Neuronal stem cell (in vitro differentiated cells): Measurements from ENCODE around the gene AKR1C2.
"Not testable (repeated sequence)": the region's sequence is repeated elsewhere in the genome, so short reads cannot be mapped to it uniquely, and the experiment has no call there.

Experiments used
- DNase-seq: peaks from one replicate; pipeline ENCODE4 v3.0.0-alpha.2; 2013; ENCODE audit warnings: low spot score
- H2AFZ ChIP-seq: one replicate; pipeline ENCODE4 v1.6.1; 2013; ENCODE audit warnings: mild to moderate bottlenecking, low read length, inconsistent platforms
- H2AK5ac ChIP-seq: 2 replicates; pipeline ENCODE4 v1.6.1; 2013; ENCODE audit warnings: low read depth, mild to moderate bottlenecking, inconsistent platforms, low read length, moderate library complexity, mixed read lengths
- H2BK120ac ChIP-seq: 2 replicates; pipeline ENCODE4 v1.6.1; 2013; ENCODE audit warnings: low read depth, mild to moderate bottlenecking, inconsistent platforms, low read length, moderate library complexity, mixed read lengths
- H2BK12ac ChIP-seq: one replicate; pipeline ENCODE4 v1.6.1; 2013; ENCODE audit warnings: low read length, inconsistent platforms
- H2BK15ac ChIP-seq: 2 replicates; pipeline ENCODE4 v1.6.1; 2013; ENCODE audit warnings: mild to moderate bottlenecking, low read length, inconsistent platforms, mixed read lengths
- H2BK5ac ChIP-seq: one replicate; pipeline ENCODE4 v1.6.1; 2013; ENCODE audit warnings: inconsistent platforms, mild to moderate bottlenecking, low read length, moderate library complexity
- H3K14ac ChIP-seq: one replicate; pipeline ENCODE4 v1.6.1; 2013; ENCODE audit warnings: low read length, inconsistent platforms
- H3K18ac ChIP-seq: 2 replicates; pipeline ENCODE4 v1.6.1; 2013; ENCODE audit warnings: low read length, inconsistent platforms
- H3K23ac ChIP-seq: 2 replicates; pipeline ENCODE4 v1.6.1; 2013; ENCODE audit warnings: low read depth, mild to moderate bottlenecking, mixed read lengths, low read length, inconsistent platforms; ENCODE audit not compliant: poor library complexity
- H3K27ac ChIP-seq: replicated peaks from 3 replicates; pipeline ENCODE4 v1.5.1; 2013; ENCODE audit warnings: low read length, inconsistent platforms
- H3K27me3 ChIP-seq, 3 experiments: 2 replicates each; pipeline ENCODE4 v1.6.1; 2013; ENCODE audit warnings: low read length in 3 of 3, mild to moderate bottlenecking in 2 of 3, inconsistent platforms in 1 of 3, low read depth in 1 of 3, mixed read lengths in 1 of 3, moderate library complexity in 1 of 3; ENCODE audit not compliant: control insufficient read depth in 3 of 3, insufficient read depth in 3 of 3
- H3K36me3 ChIP-seq, 2 donors: replicated peaks in 1 of 2; 2 replicates each; pipeline ENCODE4 v1.6.1; 2013; ENCODE audit warnings: low read length in 2 of 2; ENCODE audit not compliant: control insufficient read depth in 2 of 2, insufficient read depth in 2 of 2
- H3K4ac ChIP-seq: 2 replicates; pipeline ENCODE4 v1.6.1; 2013; ENCODE audit warnings: inconsistent platforms, mild to moderate bottlenecking, low read length, moderate library complexity
- H3K4me1 ChIP-seq, 2 donors: 1 replicate in 1 of 2; 2 replicates in 1 of 2; pipeline ENCODE4 v1.6.1; 2013; ENCODE audit warnings: low read length in 2 of 2, low read depth in 1 of 2; ENCODE audit not compliant: control insufficient read depth in 2 of 2, insufficient read depth in 1 of 2
- H3K4me2 ChIP-seq: one replicate; pipeline ENCODE4 v1.6.1; 2013; ENCODE audit warnings: mild to moderate bottlenecking, low read length, inconsistent platforms; ENCODE audit not compliant: insufficient read depth, poor library complexity, severe bottlenecking
- H3K4me3 ChIP-seq, 2 donors: 2 replicates each; pipeline ENCODE4 v1.5.1; 2013; ENCODE audit warnings: low read length in 2 of 2, mild to moderate bottlenecking in 2 of 2, inconsistent platforms in 1 of 2, moderate library complexity in 1 of 2
- H3K79me1 ChIP-seq: one replicate; pipeline ENCODE4 v1.6.1; 2013; ENCODE audit warnings: low read depth, mild to moderate bottlenecking, inconsistent platforms, low read length, moderate library complexity
- H3K9ac ChIP-seq: one replicate; pipeline ENCODE4 v1.6.1; 2013; ENCODE audit warnings: mild to moderate bottlenecking, low read depth, low read length, inconsistent platforms; ENCODE audit not compliant: poor library complexity
- H3K9me3 ChIP-seq, 2 donors: replicated peaks in 1 of 2; 2 replicates each; pipeline versions ENCODE3 to v1.6.1; 2013; ENCODE audit warnings: low read length in 2 of 2, mild to moderate bottlenecking in 2 of 2, inconsistent platforms in 1 of 2, low read depth in 1 of 2, mixed read lengths in 1 of 2, moderate library complexity in 1 of 2; ENCODE audit not compliant: control insufficient read depth in 2 of 2, insufficient read depth in 1 of 2
- H4K8ac ChIP-seq: one replicate; pipeline ENCODE4 v1.6.1; 2013; ENCODE audit warnings: low read depth, mild to moderate bottlenecking, inconsistent platforms, low read length, moderate library complexity
- H4K91ac ChIP-seq: one replicate; pipeline ENCODE4 v1.6.1; 2013; ENCODE audit warnings: low read length, low read depth, mild to moderate bottlenecking, inconsistent platforms; ENCODE audit not compliant: poor library complexity
- WGBS, 2 donors: extraction: QIAGEN DNeasy Blood & Tissue Kit; methylation state at CpG; one replicate each; pipeline ENCODE4 v1.1.7; 2013; ENCODE audit warnings: missing lambda C conversion rate in 2 of 2, mixed read lengths in 1 of 2; ENCODE audit not compliant: insufficient read length in 2 of 2, insufficient replicate concordance in 1 of 2; ENCODE audit errors: extremely low coverage in 2 of 2; 5-methylcytosine and 5-hydroxymethylcytosine counted together

The AKR1C2 gene

DNA sequence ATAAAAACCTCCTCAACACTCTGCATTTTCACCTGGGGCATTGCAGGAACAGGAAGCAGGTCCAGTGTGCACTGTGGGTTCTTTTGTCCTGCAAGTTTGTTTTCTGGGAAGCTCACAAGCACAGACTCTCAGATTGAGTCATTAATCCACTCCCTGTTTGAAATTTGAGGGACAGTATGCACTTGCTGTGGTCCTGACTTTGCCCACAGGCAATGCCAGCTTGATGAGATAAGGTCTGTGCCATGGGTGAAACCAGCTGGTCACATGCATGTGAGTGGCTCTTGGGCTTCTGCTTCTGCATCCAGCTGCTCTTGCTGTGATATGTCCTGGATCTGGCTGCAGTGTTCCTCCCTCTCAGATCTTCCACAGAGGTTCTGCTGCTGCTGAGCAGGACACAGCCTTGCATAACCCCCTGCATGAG, 21.8 kb upstream of the AKR1C2 start:
- not testable (repeated sequence) for H2AFZ ChIP-seq, H2BK120ac ChIP-seq, H3K36me3 ChIP-seq, H3K27me3 ChIP-seq, H4K8ac ChIP-seq, H3K27ac ChIP-seq, H2BK5ac ChIP-seq, H3K23ac ChIP-seq, H2BK12ac ChIP-seq, H3K9ac ChIP-seq, H2AK5ac ChIP-seq, H3K18ac ChIP-seq, H3K4me3 ChIP-seq, H2BK15ac ChIP-seq, H3K4ac ChIP-seq, H3K14ac ChIP-seq, H3K79me1 ChIP-seq, DNase-seq, H3K4me1 ChIP-seq, H4K91ac ChIP-seq, H3K9me3 ChIP-seq, H3K4me2 ChIP-seq

DNA sequence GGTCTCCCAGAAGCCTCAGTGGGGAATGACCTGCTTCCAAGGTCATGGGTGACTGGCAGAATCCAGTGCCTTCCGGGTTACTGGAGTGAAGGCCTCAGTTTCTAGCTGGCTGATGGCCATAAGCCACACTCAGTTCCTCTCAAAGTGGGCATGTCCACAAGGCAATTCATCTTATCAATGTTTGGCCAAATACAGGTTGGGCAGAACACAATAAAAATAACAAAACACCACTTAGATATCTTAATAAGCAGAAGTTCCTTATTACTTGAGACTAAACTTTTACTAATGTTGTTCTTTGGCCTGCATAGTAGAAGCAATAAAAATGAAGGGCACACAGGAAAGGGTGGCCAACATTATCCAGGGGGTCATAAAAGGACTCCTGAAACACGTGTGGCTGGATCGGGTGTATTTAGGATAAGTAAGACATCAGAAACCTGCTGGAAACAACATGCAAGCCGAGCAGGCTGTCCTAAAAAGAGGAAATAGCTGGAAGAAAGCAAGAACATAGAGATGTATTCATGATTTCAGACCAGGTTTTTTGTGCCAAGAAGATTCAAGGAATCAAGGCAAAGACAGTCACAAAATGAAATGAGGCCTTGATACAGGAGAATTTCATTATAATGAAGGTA, 19.6 kb upstream of the AKR1C2 start:
- no peaks in the 10 kb centered on the region for H3K36me3 ChIP-seq
- no peaks in the 10 kb centered on the region for H3K79me1 ChIP-seq
- no peak overlapping the region for H3K4ac ChIP-seq
- no peak overlapping the region for H2AK5ac ChIP-seq
- H4K8ac ChIP-seq, result no peak overlapping the region
- H3K9me3 ChIP-seq, result no peaks in the 10 kb centered on the region
- H2BK12ac ChIP-seq, result no peak overlapping the region
- H2BK15ac ChIP-seq, result no peak overlapping the region
- H3K4me3 ChIP-seq, result no peak overlapping the region
- WGBS, 2 donors, result no CpG with 5 or more reads among the region's 4 CpGs
- H2BK5ac ChIP-seq, result no peak overlapping the region
- H2BK120ac ChIP-seq, result no peak overlapping the region
- H3K27me3 ChIP-seq, result no peaks in the 10 kb centered on the region
- no peak overlapping the region for H3K27ac ChIP-seq
- no peak overlapping the region for H3K14ac ChIP-seq
- no peak overlapping the region for H3K4me2 ChIP-seq
- H3K4me1 ChIP-seq, result peaks cover 0 to 1% of the 10 kb centered on the region in 2 donors
- no peak overlapping the region for H2AFZ ChIP-seq
- no peak overlapping the region for H4K91ac ChIP-seq
- DNase-seq, result no peak
- H3K9ac ChIP-seq, result no peak overlapping the region
- no peak overlapping the region for H3K18ac ChIP-seq
- no peak overlapping the region for H3K23ac ChIP-seq

DNA sequence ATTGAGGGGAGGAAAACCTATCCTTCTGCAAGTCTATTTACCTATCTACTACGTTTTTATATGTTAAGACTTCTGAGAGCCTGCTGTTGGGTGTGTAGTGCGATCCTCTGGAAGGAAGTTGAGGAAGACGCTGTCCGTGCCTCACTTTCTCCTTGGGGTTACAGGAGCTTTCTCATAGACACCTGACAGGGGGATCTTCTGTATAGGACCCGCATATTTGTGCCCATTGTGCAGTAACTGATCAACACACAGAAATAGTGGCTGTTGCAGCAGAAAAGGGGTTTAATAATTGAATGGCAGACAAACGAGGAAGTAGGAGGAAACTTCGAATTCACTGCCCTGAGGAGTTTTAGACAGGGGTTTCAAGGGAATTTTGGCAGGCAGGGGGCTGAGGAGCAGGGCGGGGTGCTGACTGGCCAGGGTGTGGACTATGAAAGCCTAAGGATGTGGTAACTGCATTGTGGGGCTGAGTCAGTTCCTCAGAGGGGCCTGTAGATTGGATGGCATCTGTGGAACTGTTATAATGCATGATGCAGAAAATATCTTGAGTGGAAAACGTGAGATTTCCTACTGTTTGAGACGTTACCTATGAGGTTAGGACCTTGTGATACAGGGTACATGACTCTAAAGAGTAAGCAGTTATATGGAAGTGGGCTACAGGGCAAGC, 18.1 kb upstream of the AKR1C2 start:
- H3K36me3 ChIP-seq, DNase-seq, H3K4me1 ChIP-seq, H3K4me3 ChIP-seq, H3K14ac ChIP-seq, H3K18ac ChIP-seq, H4K91ac ChIP-seq, H3K4ac ChIP-seq, H4K8ac ChIP-seq, H2BK15ac ChIP-seq, H3K27me3 ChIP-seq, H3K23ac ChIP-seq, H2BK12ac ChIP-seq, H2BK120ac ChIP-seq, H3K27ac ChIP-seq, H2AFZ ChIP-seq, H2AK5ac ChIP-seq, H3K79me1 ChIP-seq, H2BK5ac ChIP-seq, H3K4me2 ChIP-seq, H3K9ac ChIP-seq, H3K9me3 ChIP-seq: not testable (repeated sequence)
- no CpG with 5 or more reads among the region's 10 CpGs for WGBS, 2 donors

DNA sequence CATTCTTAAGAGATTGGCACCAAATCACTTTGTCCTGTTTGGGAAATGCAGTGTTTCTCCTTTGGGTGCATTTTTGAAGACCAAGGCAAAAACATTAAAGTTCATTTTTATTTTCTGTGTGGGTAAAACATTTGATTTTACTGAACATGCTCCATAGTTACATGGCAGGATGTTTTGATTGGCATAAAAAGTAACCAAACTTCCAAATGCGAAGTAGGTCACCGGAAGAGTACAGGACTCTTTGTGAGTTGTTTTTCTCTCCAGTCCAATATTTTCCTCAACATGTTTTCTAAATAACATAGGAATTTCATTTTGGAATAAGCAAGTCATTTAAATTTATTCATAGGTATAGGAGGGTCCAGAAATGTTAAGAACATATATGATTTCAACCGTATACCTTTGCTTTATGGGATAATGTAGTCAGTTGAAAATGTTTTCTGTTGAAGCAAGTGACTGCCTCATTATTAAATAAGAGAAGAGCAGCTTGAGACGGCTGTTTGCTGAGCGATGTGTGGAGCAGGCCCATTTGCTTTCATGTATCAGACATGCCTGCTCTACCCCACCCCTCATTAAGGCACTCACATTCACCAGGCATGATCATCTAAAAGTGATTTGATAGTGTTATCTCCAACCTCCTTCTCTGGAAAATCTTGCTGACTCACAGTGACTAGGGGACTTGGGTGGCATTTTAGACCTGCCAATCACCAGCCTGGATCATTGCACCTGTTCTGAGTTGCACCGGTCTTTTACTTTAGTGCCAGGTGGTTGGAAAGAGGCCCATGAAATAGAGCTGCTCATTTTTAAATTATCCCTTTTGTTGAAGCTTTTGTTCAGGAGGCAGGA, 16.3 kb upstream of the AKR1C2 start:
- H3K4me1 ChIP-seq, H3K4me2 ChIP-seq, H2AFZ ChIP-seq, H3K27me3 ChIP-seq, H3K9me3 ChIP-seq, H4K8ac ChIP-seq, H4K91ac ChIP-seq, H3K27ac ChIP-seq, H3K36me3 ChIP-seq, H3K4me3 ChIP-seq, H3K79me1 ChIP-seq, H3K9ac ChIP-seq, H2BK120ac ChIP-seq, DNase-seq, H3K14ac ChIP-seq, H3K4ac ChIP-seq, H2BK15ac ChIP-seq, H2BK12ac ChIP-seq, H3K18ac ChIP-seq, H2AK5ac ChIP-seq, H2BK5ac ChIP-seq, H3K23ac ChIP-seq: not testable (repeated sequence)
- WGBS, 2 donors, result no CpG with 5 or more reads among the region's 6 CpGs
